Panc1 (cell line): Measurements from ENCODE around the gene HOXB13. TPM values are rescaled to one million over a fixed set of nuclear protein-coding genes. Genes with fewer than 3 reads are reported as not detected.

Source experiments
- ATAC-seq: fragments of 200-7000 bp; cut with Tn5 transposase; 2 replicates; pipeline ENCODE4 v1.9.1; 2020; ENCODE audit warnings: mild to moderate bottlenecking, moderate library complexity
- BruUV-seq: library from RNA; stranded (reverse); fragments of 400-500 nt; replicated peaks from 2 replicates; lab custom pipeline; 2021; lab: Mats Ljungman, UMichigan
- CTCF ChIA-PET: fragments of 300-600 bp; sonication (Branson Sonifier 250); formaldehyde crosslinking; loops from one replicate; lab custom pipeline; 2022; ENCODE audit warnings: antibody characterized with exemption; lab: Charles Lee
- POLR2A ChIA-PET: fragments of 300-600 bp; sonication (Branson Sonifier 250); formaldehyde crosslinking; loops from one replicate; lab custom pipeline; 2022; ENCODE audit warnings: antibody characterized with exemption; lab: Charles Lee
- DNase-seq: peaks from one replicate; pipeline ENCODE4 v3.0.0-alpha.2; 2010; ENCODE audit warnings: low read depth, low spot score
- H3K27ac ChIP-seq: 2 replicates; pipeline ENCODE4 v1.5.1; 2011; ENCODE audit warnings: mild to moderate bottlenecking, low read length, inconsistent platforms
- H3K27me3 ChIP-seq: fragments of 200-500 bp; sonication (Bioruptor generic); 2 replicates; pipeline ENCODE4 v1.6.0; 2014; ENCODE audit warnings: low read length, inconsistent platforms; ENCODE audit not compliant: control insufficient read depth, insufficient read depth
- H3K36me3 ChIP-seq: fragments of 200-500 bp; sonication (Bioruptor generic); 2 replicates; pipeline ENCODE4 v1.5.1; 2014; ENCODE audit warnings: inconsistent platforms, mild to moderate bottlenecking, low read length, moderate library complexity; ENCODE audit not compliant: control insufficient read depth, insufficient read depth
- H3K4me1 ChIP-seq: 2 replicates; pipeline ENCODE4 v1.5.1; 2011; ENCODE audit warnings: inconsistent platforms, mild to moderate bottlenecking, low read length, moderate library complexity; ENCODE audit not compliant: control insufficient read depth, insufficient read depth
- H3K4me3 ChIP-seq, 2 experiments: 2 replicates each; pipeline ENCODE4 v1.5.1; 2011 to 2012; ENCODE audit warnings: low read depth in 2 of 2, low read length in 2 of 2, mild to moderate bottlenecking in 2 of 2, inconsistent platforms in 1 of 2, moderate library complexity in 1 of 2
- H3K9me3 ChIP-seq: fragments of 200-500 bp; sonication (Bioruptor generic); 2 replicates; pipeline ENCODE4 v1.5.1; 2014; ENCODE audit warnings: low read depth, mild to moderate bottlenecking, inconsistent platforms, low read length, moderate library complexity; ENCODE audit not compliant: control insufficient read depth, insufficient read depth
- POLR2AphosphoS5 ChIP-seq: IDR thresholded peaks from 2 replicates; pipeline ENCODE4 v1.6.1; 2012; ENCODE audit warnings: mild to moderate bottlenecking, low read depth, low read length, moderate library complexity
- REST ChIP-seq, 2 experiments: IDR thresholded peaks; 2 replicates each; pipeline ENCODE4 v1.6.1; 2011 to 2012; ENCODE audit warnings: low read depth in 2 of 2, control low read depth in 1 of 2, low read length in 1 of 2, mild to moderate bottlenecking in 1 of 2, moderate library complexity in 1 of 2; ENCODE audit not compliant: insufficient read depth in 1 of 2
- SIN3A ChIP-seq: IDR thresholded peaks from 2 replicates; pipeline ENCODE4 v1.6.1; 2012; ENCODE audit warnings: low read depth, mild to moderate bottlenecking, low read length, moderate library complexity, borderline replicate concordance; ENCODE audit not compliant: insufficient read depth
- TCF7L2 ChIP-seq: IDR thresholded peaks from 2 replicates; pipeline ENCODE4 v1.6.1; 2011; ENCODE audit warnings: mild to moderate bottlenecking, low read depth, low read length, inconsistent platforms
- in situ Hi-C: cut with HindIII; loops from 2 replicates; pipeline ENCODE4 v1.10.0; 2016; ENCODE audit warnings: low sequenced_read_pairs, low pct_unique_long_range_greater_than_20kb
- intact Hi-C: fragments of 100-400 bp; cut with micrococcal nuclease; formaldehyde crosslinking; loops from one replicate; pipeline ENCODE4 v1.10.0; 2022; ENCODE audit not compliant: unreplicated experiment
- total RNA-seq: library from RNA; stranded (reverse); gene quantifications from one replicate; pipeline ENCODE4 v1.2.1, GENCODE V29; 2021; ENCODE audit not compliant: unreplicated experiment
- TF ChIP-seq, protein P1 (sequence below): fragments of 450-650 bp; IDR thresholded peaks from 2 replicates; pipeline ENCODE4 v1.5.1; 2017; ENCODE audit warnings: mild to moderate bottlenecking

The HOXB13 gene
- total RNA-seq, 1 experiment from 2014 or later, result 8.1 TPM

DNA sequence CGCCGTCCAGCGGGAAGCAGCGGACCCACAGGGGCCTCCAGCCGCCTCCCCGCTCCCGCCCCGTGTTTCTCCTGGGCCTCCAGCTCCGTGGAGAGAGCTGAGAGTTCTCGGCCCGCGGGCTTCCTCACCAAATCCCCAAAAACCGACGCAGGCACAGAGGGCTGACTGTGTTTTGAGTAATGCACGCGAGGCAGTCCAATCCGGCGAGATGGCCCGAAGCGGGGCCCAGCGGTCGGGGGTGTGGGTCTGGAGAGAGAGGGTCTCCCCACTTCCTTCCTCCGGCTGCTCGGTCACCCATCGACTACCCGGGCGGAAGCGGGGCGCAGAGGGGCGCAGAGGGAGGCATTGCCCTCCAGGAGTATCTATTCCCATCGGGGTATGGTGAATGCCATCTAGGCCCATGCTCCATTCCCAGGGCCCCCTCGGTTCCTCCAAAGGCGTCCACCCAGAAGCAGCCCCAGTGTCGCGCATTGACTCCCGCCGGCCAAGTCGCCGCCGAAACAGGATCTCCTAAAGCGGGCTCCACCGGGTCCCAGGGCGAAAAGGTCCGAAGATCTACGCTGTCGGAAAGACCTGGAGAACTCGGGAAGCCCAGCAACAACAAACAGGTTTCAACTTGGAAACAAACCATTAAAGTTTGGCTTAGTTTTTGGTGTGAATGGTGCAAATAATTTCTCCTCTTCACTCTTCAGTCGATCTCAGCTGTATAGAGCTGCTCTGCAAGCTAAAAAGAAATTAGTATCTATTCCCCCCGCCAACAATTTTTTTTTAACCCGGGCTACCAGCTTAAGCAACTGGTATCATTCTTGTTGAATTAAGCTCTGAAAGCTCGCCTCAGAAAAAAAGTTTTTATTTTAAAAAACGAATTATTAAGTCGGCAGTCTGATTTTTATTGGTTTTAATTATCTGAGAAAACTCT lies 19.2 kb upstream of the HOXB13 start:
- Histone ChIP-seq H3K9me3 (no peaks in the 10 kb centered on the region), H3K36me3 (no peaks in the 10 kb centered on the region), H3K4me1 (peaks cover 5% of the 10 kb centered on the region), H3K4me3 (no peak overlapping the region), H3K27ac (no peak overlapping the region), H3K27me3 (peaks cover 4% of the 10 kb centered on the region; the same call in 1 of the 2 replicates)
- ATAC-seq, result no peak
- ChIA-PET POLR2A (interaction anchor here (0.5 kb wide), 1 partner anchor 1055 kb away, joined by 3 read pairs; no protein-coding TSS in a partner anchor), CTCF (interaction anchor here (0.7 kb wide), 1 partner anchor 74 kb away, joined by 3 read pairs; no protein-coding TSS in a partner anchor)
- BruUV-seq, result no TSS peak
- in situ Hi-C loops, result no loop called here
- no peak for DNase-seq
- TF ChIP-seq, protein P1, sequence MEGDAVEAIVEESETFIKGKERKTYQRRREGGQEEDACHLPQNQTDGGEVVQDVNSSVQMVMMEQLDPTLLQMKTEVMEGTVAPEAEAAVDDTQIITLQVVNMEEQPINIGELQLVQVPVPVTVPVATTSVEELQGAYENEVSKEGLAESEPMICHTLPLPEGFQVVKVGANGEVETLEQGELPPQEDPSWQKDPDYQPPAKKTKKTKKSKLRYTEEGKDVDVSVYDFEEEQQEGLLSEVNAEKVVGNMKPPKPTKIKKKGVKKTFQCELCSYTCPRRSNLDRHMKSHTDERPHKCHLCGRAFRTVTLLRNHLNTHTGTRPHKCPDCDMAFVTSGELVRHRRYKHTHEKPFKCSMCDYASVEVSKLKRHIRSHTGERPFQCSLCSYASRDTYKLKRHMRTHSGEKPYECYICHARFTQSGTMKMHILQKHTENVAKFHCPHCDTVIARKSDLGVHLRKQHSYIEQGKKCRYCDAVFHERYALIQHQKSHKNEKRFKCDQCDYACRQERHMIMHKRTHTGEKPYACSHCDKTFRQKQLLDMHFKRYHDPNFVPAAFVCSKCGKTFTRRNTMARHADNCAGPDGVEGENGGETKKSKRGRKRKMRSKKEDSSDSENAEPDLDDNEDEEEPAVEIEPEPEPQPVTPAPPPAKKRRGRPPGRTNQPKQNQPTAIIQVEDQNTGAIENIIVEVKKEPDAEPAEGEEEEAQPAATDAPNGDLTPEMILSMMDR, result no peak
- TF ChIP-seq SIN3A (no peak), TCF7L2 (no peak), POLR2AphosphoS5 (no peak), REST (IDR thresholded peaks at IDR 0.05; ENCODE audit: insufficient read depth in 1 of 2, low read depth in 2 of 2, low read length in 1 of 2) (no peak)
- intact Hi-C loops, result no loop called here

DNA sequence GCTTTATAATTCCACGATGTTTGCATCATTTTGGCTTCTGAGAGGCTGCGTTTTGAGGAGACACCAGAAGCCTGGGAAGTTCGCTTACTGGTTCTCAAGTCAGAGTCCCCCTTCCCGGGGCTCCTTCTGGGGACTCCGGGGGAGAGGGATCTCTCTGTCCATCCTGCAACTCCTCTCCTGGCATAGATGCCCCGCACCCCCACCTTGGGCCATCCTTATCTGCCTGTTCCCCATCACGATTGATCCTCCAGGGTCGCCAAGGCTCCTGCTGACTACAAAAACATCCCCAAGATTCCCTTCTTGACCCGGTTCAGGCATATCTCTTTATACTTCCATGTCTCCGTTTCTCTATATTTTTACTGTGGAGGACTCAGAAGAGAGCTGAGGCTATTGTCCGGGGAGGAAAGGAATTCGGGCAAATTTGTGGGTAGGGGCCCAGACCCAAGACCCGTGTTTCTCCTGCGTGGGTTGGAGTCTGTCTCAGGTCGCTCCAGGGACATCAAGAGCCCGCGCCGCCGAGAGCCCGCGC lies 18.4 kb upstream of the HOXB13 start:
- ChIA-PET CTCF (interaction anchor here (0.6 to 0.7 kb wide), 3 partner anchors 73 to 395 kb away, joined by 3 to 12 read pairs (median 4); no protein-coding TSS in a partner anchor), POLR2A (interaction anchor here (0.6 to 0.7 kb wide), 2 partner anchors 126 to 1945 kb away, joined by 6 to 10 read pairs; no protein-coding TSS in a partner anchor)
- H3K36me3 ChIP-seq, result no peaks in the 10 kb centered on the region
- TF ChIP-seq TCF7L2 (no peak), REST (IDR thresholded peaks at IDR 0.05; ENCODE audit: insufficient read depth in 1 of 2, low read depth in 2 of 2, low read length in 1 of 2) (no peak), POLR2AphosphoS5 (no peak), SIN3A (no peak)
- TF ChIP-seq, protein P1, result no peak
- no peaks in the 10 kb centered on the region for H3K9me3 ChIP-seq
- H3K27ac ChIP-seq, result no peak overlapping the region
- no TSS peak for BruUV-seq
- H3K4me1 ChIP-seq, result peaks cover 5% of the 10 kb centered on the region
- H3K4me3 ChIP-seq, result no peak overlapping the region
- intact Hi-C loops (no loop called here), in situ Hi-C loops (no loop called here)
- DNase-seq (no peak), ATAC-seq (no peak)
- H3K27me3 ChIP-seq, result peaks cover 4% of the 10 kb centered on the region; the same call in 1 of the 2 replicates
